Upper lobe of left lung (tissue), 6 donors: ENCODE data around the gene NR3C1. TPM values are rescaled to one million over a fixed set of nuclear protein-coding genes. Genes with fewer than 3 reads are reported as not detected.
A peak's percentile ranks its signal among the peaks of the same experiment; 100 is the strongest.

Experiments
- ATAC-seq, 2 donors: fragments of 200-7000 bp; cut with Tn5 transposase; one replicate each; pipeline ENCODE4 v1.9.1; 2022; ENCODE audit warnings: mild to moderate bottlenecking in 2 of 2, moderate library complexity in 2 of 2; ENCODE audit not compliant: low FRiP score in 2 of 2
- DNase-seq, 2 donors: peaks; one replicate each; pipeline ENCODE4 v3.0.0-alpha.2; 2019 to 2020
- H3K27ac ChIP-seq, 4 donors: fragments of 200-600 bp; sonication (generic); one replicate each; pipeline ENCODE4 v1.5.1; 2016 to 2019
- H3K27me3 ChIP-seq, 4 donors: fragments of 200-600 bp; sonication (generic); one replicate each; pipeline ENCODE4 v1.5.1; 2017 to 2019
- H3K36me3 ChIP-seq, 4 donors: fragments of 200-600 bp; sonication (generic); one replicate each; pipeline ENCODE4 v1.5.1; 2016 to 2019
- H3K4me1 ChIP-seq, 4 donors: fragments of 200-600 bp; sonication (generic); one replicate each; pipeline ENCODE4 v1.5.1; 2018 to 2019
- H3K4me3 ChIP-seq, 4 donors: fragments of 200-600 bp; sonication (generic); one replicate each; pipeline ENCODE4 v1.5.1; 2017 to 2019; ENCODE audit warnings: mild to moderate bottlenecking in 2 of 4, moderate library complexity in 1 of 4
- H3K9me3 ChIP-seq, 4 donors: fragments of 200-600 bp; sonication (generic); one replicate each; pipeline ENCODE4 v1.5.1; 2018 to 2019
- EP300 ChIP-seq, 4 donors: sonication (generic); formaldehyde crosslinking; IDR thresholded peaks; one replicate each; pipeline ENCODE4 v1.5.1; 2017; ENCODE audit warnings: antibody characterized with exemption in 4 of 4, control low read depth in 2 of 4
- POLR2A ChIP-seq, 4 donors: fragments of 450-650 bp; IDR thresholded peaks; one replicate each; pipeline ENCODE4 v1.5.1; 2016 to 2017; ENCODE audit warnings: antibody characterized with exemption in 4 of 4, mild to moderate bottlenecking in 2 of 4
- POLR2AphosphoS5 ChIP-seq, 2 donors: sonication (generic); formaldehyde crosslinking; IDR thresholded peaks; one replicate each; pipeline ENCODE4 v1.5.1; 2017; ENCODE audit warnings: antibody characterized with exemption in 2 of 2
- WGBS, 2 donors: methylation state at CpG; one replicate each; pipeline ENCODE4 v1.1.5; 2017 to 2018; 5-methylcytosine and 5-hydroxymethylcytosine counted together
- total RNA-seq, 6 donors: library from RNA; depleted of rRNA in 4 of 6; stranded (reverse); fragments of >200 nt in 4 of 6; gene quantifications; one replicate each; pipeline versions ENCODE4 v1.1.0 to v1.2.1, GENCODE V29; 2016 to 2021
- TF ChIP-seq, protein P1 (sequence below), 6 experiments: fragments of 450-650 bp in 4 of 6; fragments of 200-600 bp in 2 of 6; sonication (generic) in 2 of 6; IDR thresholded peaks; one replicate each; pipeline ENCODE4 v1.5.1; 2016 to 2019; ENCODE audit warnings: antibody characterized with exemption in 6 of 6
- donor health status: DM: no; HTN: no; CAD: no; lungs with moderate emphysema.
- donor health status: DM: no; HTN: yes; CAD: no; lungs with severe emphysema.

The NR3C1 gene
- total RNA-seq, 6 donors from 2014 or later: 44.5 to 101 (median 72.7) TPM

DNA sequence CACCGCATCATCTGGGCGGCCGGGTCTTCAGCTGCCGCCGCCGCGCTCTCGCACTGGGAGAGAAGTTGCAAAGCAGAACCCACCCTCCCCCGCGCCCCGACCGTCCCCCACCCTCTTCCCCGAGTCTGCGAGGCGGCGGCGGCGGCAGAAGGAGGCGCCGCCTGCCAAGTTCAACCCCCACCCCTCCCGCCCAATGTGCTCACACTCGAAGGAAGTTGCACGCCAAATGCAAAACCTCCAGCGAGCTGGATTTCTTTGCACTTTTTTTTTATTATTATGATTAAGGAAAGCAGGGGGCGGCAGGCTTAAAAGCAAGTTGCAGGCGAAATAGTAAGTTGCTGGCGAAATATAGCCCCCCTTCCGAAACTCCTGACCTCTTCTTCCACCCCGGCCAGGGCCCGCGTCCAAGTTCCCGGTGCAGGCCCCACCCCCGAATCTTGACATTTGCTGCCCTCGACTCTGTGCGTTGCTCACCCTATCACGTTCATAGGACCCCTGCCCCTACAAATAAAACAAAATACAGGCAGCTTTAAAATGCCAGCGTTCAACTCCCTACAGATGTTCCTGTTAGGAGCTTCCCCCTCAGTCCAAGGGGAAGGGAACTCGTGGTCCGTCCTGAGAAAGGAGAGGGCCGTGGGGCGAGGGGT, 1.1 kb upstream of the NR3C1 start:
- 0 to 2% methylated on average over 21 to 22 of the region's 41 CpGs for WGBS, 2 donors
- TF ChIP-seq POLR2A (IDR thresholded peaks at IDR 0.05) (no peak), POLR2AphosphoS5 (IDR thresholded peaks at IDR 0.05) (peak in 1 of 2 donors; percentile 4)
- H3K4me3 ChIP-seq: peak overlapping the region; percentile 90 to 93 (median 92)
- no peaks in the 10 kb centered on the region for H3K36me3 ChIP-seq
- H3K9me3 ChIP-seq: no peaks in the 10 kb centered on the region
- DNase-seq (peak; percentile 86 to 90), ATAC-seq (peak; percentile 80 to 84)
- H3K27me3 ChIP-seq: no peaks in the 10 kb centered on the region
- H3K27ac ChIP-seq: peak overlapping the region; percentile 99 to 100 (median 100)
- peaks cover 9 to 21% (median 17%) of the 10 kb centered on the region in 4 donors for H3K4me1 ChIP-seq

DNA sequence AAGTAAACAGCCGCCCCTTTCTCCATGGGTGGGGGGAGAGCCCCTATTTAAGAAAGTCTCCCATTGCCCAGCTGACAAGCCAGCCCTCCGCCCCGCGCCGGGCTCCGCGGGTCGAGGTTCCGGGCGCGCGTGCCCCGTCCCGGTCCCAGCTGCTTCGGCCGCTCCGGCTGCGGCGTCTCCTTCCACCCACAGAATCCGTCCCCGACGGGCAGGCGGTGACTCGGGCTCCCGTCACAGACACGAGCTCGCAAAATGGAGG, 223 bp downstream of the NR3C1 start:
- WGBS, 2 donors: 0% methylated on average over 23 of the region's 27 CpGs; no CpG with 5 or more reads in 1 of the 2 donors
- Histone ChIP-seq H3K36me3 (no peaks in the 10 kb centered on the region), H3K27me3 (no peaks in the 10 kb centered on the region), H3K9me3 (no peaks in the 10 kb centered on the region), H3K27ac (peak overlapping the region; percentile 99 to 100 (median 100)), H3K4me1 (peaks cover 9 to 32% (median 25%) of the 10 kb centered on the region in 4 donors), H3K4me3 (peak overlapping the region; percentile 63 to 93 (median 90))
- ATAC-seq (peak in 1 of 2 donors; percentile 41), DNase-seq (no peak)
- TF ChIP-seq POLR2AphosphoS5 (IDR thresholded peaks at IDR 0.05): peak in 1 of 2 donors; percentile 39
- no peak for TF ChIP-seq EP300 (IDR thresholded peaks at IDR 0.05)
- TF ChIP-seq POLR2A (IDR thresholded peaks at IDR 0.05): peak in 1 of 4 donors; percentile 72

DNA sequence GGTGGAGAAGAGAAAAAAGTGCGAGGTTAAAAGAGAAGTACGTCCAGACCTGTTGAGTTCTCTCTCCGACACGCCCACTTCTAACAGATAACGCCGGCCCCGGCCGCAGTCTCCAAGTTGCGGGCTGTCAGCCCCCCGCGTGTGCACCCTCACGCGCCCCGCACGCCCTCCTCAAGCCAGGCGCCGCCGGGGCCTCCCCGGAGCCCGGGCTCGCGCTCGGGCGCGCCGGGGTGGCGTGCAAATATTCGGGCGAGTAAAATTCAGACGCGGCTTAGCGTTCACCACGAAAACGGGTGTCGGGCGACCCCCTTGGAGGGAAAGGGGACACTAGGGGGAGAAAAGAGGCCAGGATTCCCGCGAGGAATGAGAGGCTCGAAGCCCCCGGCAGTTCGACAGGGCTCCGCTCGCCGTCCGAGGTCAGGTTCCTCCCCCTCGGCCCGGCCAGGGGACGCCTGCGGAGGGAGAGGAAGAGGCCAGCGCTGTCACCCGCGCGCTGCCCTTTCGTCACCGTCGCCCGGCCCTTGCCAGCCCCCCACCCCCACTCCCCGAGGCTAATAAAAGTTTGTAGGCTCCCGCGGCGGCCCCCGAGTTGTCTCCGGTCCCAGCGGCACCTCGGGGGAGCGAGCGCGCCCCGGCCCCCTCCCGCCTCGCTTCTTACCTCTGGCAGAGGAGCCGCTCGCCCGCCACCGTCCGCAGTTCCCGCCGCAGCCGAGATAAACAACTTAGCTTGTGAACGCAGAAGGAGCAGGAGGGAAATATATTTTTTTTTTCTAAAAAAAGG, 743 bp downstream of the NR3C1 start:
- Histone ChIP-seq H3K4me1 (peaks cover 9 to 37% (median 27%) of the 10 kb centered on the region in 4 donors), H3K4me3 (peak overlapping the region; percentile 63 to 93 (median 90)), H3K27ac (peak overlapping the region; percentile 99 to 100 (median 100)), H3K27me3 (no peaks in the 10 kb centered on the region), H3K36me3 (no peaks in the 10 kb centered on the region), H3K9me3 (no peaks in the 10 kb centered on the region)
- DNase-seq (peak; percentile 61 to 94), ATAC-seq (peak in 1 of 2 donors; percentile 56)
- WGBS, 2 donors: 0% methylated on average over 7 to 68 of the region's 80 CpGs
- TF ChIP-seq POLR2AphosphoS5 (IDR thresholded peaks at IDR 0.05) (no peak), EP300 (IDR thresholded peaks at IDR 0.05) (no peak), POLR2A (IDR thresholded peaks at IDR 0.05) (no peak)
- TF ChIP-seq, protein P1, sequence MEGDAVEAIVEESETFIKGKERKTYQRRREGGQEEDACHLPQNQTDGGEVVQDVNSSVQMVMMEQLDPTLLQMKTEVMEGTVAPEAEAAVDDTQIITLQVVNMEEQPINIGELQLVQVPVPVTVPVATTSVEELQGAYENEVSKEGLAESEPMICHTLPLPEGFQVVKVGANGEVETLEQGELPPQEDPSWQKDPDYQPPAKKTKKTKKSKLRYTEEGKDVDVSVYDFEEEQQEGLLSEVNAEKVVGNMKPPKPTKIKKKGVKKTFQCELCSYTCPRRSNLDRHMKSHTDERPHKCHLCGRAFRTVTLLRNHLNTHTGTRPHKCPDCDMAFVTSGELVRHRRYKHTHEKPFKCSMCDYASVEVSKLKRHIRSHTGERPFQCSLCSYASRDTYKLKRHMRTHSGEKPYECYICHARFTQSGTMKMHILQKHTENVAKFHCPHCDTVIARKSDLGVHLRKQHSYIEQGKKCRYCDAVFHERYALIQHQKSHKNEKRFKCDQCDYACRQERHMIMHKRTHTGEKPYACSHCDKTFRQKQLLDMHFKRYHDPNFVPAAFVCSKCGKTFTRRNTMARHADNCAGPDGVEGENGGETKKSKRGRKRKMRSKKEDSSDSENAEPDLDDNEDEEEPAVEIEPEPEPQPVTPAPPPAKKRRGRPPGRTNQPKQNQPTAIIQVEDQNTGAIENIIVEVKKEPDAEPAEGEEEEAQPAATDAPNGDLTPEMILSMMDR (IDR thresholded peaks at IDR 0.05): peak in 1 of 6 experiments; percentile 7

DNA sequence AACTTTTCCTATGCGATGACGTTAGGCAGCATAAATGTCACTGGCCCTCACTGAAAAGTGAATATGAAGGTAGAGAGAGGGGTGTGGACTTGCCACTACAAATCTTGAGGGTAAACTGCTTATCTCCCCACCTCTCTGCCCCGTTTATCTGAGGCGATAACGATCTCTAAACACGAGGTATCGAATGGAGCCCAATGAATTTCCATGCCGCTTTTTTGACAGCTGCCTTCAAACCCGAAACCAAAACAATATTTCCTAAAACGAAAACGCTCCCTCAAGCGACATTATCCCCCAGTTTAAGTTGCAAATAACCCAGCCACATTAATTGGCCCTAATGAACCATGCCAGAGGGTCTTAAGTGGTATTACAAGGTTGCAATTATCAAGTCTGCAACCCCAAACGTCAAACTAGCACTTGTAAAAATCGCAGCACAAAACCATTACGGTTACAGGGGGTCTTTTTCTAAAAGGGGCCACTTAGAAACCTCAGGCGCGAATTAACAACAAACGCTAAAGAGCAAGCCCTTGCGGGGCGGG, 1.4 kb downstream of the NR3C1 start:
- H3K27me3 ChIP-seq: no peaks in the 10 kb centered on the region
- peak overlapping the region; percentile 99 to 100 (median 100) for H3K27ac ChIP-seq
- H3K4me1 ChIP-seq: peaks cover 13 to 40% (median 32%) of the 10 kb centered on the region in 4 donors
- WGBS, 2 donors: 0 to 2% methylated on average over 20 of the region's 20 CpGs
- H3K4me3 ChIP-seq: peak overlapping the region; percentile 63 to 93 (median 90)
- no peaks in the 10 kb centered on the region for H3K36me3 ChIP-seq
- DNase-seq: no peak
- ATAC-seq: no peak
- no peak for TF ChIP-seq POLR2A (IDR thresholded peaks at IDR 0.05)
- TF ChIP-seq POLR2AphosphoS5 (IDR thresholded peaks at IDR 0.05): no peak
- TF ChIP-seq, protein P1 (IDR thresholded peaks at IDR 0.05): no peak
- no peak for TF ChIP-seq EP300 (IDR thresholded peaks at IDR 0.05)
- H3K9me3 ChIP-seq: no peaks in the 10 kb centered on the region

DNA sequence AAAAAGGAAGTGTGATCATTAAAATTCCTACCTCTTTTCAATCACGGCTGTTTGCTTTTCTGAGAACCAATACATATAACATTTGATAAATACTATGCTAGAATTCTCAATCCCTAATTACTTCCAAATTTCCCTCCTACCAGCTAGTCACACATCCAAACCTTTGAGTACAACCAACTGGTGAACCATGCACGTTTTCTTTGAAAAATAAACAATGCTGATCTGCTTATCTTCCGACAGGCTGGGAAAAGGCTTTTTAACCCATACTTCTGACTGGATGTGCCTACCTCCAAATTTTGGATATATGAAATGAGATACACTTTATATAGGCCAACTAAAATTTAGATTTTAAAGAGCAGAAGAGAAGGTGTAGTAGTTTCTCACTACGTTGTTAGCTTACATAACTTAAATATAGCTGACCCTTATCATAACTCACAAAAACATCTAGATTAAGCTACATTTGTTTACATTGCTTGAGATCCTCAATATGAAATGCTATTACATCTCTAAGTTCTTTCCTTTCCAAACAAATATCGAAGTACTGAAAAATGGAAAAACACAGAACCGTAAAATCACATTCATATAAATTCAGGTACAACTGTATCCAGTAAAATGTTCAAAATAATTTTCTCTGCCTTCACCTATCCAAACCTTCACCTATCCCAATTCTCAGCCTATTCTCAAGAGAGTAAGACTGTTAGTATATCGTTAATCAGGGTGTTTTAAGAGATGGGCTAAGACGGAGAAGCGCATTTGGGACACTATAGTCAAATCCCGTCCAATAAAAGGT, 2.1 kb downstream of the NR3C1 start:
- peaks cover 18 to 46% (median 38%) of the 10 kb centered on the region in 4 donors for H3K4me1 ChIP-seq
- DNase-seq (no peak), ATAC-seq (no peak)
- TF ChIP-seq POLR2AphosphoS5 (IDR thresholded peaks at IDR 0.05) (no peak), POLR2A (IDR thresholded peaks at IDR 0.05) (no peak), EP300 (IDR thresholded peaks at IDR 0.05) (no peak)
- TF ChIP-seq, protein P1 (IDR thresholded peaks at IDR 0.05): no peak
- no peaks in the 10 kb centered on the region for H3K36me3 ChIP-seq
- H3K27ac ChIP-seq: peak overlapping the region; percentile 99 to 100 (median 100)
- H3K4me3 ChIP-seq: peak overlapping the region; percentile 63 to 93 (median 90)
- no peaks in the 10 kb centered on the region for H3K27me3 ChIP-seq
- 17 to 20% methylated on average over 10 of the region's 10 CpGs for WGBS, 2 donors
- no peaks in the 10 kb centered on the region for H3K9me3 ChIP-seq
